Measurements from ENCODE around the gene SATB1. TPM values are rescaled to one million over a fixed set of nuclear protein-coding genes. Genes with fewer than 3 reads are reported as not detected.

The SATB1 gene
- 9.7 and 11.4 TPM in 2 replicates for total RNA-seq

DNA sequence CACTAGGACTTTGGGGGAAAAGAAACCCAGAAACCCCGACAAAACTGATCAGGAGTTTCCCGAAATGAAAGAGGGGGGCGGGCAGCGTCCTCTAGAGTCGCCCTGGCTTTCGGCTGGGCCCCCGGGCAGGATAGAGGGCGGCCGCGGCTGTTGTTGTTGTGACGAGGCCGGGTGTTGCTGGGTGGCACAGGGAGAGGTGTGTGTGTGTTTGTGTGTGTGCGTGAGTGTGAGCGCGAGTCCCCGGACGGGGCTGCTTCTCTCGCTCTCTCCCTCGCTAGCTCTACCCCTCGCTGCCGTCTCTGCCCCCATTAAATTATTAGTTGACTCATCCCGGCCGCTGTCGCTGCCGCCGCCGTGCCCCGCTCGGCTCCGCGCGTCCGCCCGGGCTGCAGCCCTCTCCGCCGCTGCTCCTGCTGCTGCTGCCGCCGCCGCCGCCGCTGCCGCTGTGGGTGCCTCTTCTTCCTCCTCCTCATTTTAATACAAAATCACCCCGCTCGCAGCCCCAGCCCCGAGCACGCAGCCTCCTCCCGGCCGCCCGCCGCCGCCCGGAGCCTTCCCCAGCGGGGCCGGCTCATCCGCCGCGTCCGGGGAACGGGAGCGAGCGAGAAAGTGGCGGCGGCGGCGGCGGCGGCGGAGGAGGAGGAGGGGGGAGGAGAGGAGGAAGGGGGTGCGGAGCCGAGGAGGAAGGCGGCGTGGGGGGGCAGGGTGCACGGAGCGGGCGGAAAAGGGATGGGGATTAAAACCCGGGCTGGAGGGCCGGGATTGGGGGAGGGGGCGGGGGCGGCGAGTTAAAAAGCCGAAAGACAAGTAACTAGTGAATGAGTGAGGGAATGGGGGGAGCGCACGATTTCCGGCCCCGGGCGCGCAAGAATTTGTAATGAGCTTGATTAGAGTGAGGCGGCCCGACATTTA lies at the start of gene SATB1:
TSS of gene SATB1 (minus strand) at position 611 of the 912 bp plus-strand sequence. CDS start 4,372 bp downstream, outside the sequence.

Measured in endothelial cell of coronary artery (primary cell).